ENCODE measurements around the gene PNMA1.

DNA sequence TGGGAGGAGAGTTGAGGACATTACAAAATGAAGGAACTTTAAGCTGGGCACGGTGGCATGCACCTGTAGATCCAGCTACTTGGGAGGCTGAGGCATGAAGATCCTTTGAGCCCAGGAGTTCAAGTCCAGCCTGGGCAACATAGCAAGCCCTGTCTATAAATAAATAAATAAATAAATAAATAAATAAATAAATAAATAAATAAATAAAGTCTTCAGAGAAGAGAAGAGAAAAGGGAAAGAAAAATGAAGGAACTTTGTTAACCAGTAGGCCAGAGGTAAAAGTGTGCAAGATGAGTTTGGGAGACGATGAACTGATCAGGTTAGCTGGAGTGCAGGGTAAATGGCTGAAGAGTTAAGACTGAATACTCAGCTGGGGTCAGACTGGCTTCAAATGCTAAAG lies 20.1 kb downstream of the PNMA1 start:
- no peak for TF ChIP-seq CTCF (IDR thresholded peaks at IDR 0.05)
- TF ChIP-seq POLR2A (IDR thresholded peaks at IDR 0.05) = no peak

Measured in Peyer's patch (tissue), 4 donors.